CD4-positive, alpha-beta T cell treated with Interleukin-15 for 1 hour (primary cell): ENCODE data around the gene AHDC1.
A peak's percentile ranks its signal among the peaks of the same experiment; 100 is the strongest.

Experiments
- DNase-seq: peaks from one replicate; pipeline ENCODE4 v3.0.0-alpha.2; 2020

AHDC1 gene

DNA sequence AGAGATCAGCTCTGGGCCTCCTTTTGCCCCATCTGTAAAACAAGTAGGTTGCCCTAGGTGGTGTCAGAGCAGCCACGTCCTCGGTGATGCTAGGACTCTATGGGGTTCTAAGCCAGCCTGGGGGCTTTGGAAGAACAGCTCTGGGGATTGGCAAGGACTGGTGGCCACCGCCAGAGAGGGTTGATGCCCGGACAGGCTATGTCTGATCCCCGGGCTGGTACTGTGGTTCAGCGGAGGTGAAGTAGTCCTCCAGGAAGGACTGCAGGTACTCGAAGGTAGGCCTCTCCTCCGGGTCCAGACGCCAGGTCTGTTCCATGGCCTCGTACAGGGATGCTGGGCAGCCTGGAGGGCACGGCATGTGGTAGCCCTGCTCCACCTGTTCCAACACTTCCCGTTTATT lies 8.8 kb upstream of the AHDC1 start:
- no peak for DNase-seq

GRCh38 chr1:27611450-27611849 lies 7.5 kb upstream of the AHDC1 start:
- DNase-seq: no peak

DNA sequence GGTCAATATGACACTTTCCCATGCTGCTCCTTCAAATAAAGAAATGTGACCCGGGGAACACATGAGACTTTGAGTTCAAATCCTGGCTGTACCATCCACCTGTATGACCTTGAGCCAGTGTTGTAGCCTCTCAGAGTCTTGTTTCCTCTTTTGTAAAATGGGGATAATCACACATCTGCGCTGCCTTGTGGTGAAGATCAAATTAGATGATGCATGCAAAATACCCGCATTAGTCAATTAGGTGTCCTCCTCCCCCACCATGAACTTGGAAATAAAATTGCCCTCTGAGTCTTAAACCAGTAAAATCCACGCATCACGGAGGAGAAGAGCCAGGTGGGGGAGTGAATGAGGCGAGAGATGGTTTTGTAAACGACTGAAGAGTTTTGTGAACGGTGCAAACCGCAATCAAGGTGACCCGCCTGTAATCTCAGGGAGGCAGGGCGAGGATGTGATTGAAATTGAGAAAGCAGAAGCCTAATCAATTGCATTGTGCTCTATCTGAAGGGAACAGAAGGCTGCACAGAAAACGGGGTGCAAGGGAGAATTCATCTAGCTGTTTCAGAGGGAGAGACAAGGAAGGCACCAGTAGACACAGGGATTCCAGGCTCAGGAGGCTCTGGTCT lies 5.8 kb upstream of the AHDC1 start:
- DNase-seq: no peak

DNA sequence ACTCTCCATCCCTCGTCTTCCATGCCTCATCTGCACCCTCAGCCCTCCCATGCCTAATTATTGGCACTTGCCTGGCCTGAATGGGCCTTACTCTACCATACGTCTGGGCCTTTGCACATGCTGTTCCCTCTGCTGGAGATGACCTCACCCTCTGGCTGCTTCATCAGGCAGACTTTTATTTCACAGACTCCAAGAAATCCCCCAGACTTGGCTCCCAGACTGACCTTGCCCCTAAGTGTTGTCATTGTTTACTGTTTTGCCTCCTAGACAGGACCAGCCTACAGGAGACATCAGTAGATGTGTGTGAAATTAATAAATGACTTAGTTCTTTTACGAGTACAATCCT lies 5.2 kb upstream of the AHDC1 start:
- DNase-seq: no peak

DNA sequence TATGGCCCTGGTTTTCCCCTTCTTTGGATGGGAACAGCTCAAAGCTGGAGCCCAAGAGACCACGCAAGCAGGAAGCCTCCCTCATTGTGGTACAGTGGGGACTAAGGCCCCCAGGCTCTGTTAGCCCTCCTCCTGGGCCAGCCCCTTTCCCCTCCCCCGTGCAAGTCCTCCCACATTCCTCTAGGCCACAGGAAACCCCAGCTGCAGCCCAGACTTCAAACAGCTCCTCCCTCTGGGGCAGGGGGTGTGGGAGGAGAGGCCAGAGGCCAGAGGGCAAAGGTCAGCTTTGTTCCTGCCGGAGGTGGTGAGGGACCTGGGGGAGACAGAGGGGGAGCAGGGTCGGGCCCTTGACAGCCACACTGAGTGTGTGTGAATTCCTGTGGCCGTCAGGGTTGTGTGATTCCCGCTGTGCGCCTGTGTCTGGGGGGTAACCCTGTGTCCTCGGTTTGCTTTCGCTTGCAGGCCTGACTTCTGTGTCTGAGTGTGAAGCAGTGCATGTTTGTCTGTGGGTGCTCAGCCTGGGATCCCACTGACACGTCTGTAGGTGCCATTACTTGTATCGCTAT lies 3.4 kb upstream of the AHDC1 start:
- no peak for DNase-seq

GRCh38 chr1:27606708-27607238 lies 2.8 kb upstream of the AHDC1 start:
- DNase-seq: no peak

GRCh38 chr1:27605796-27606707 lies 2.1 kb upstream of the AHDC1 start:
- peak; percentile 69 for DNase-seq

- no peak for DNase-seq
These were observed 1.4 kb upstream of the AHDC1 start for GRCh38 chr1:27605300-27605766.

- no peak for DNase-seq
These were observed 795 bp upstream of the AHDC1 start for GRCh38 chr1:27604579-27605299.

GRCh38 chr1:27603309-27603680 lies 649 bp downstream of the AHDC1 start:
- no peak for DNase-seq

DNA sequence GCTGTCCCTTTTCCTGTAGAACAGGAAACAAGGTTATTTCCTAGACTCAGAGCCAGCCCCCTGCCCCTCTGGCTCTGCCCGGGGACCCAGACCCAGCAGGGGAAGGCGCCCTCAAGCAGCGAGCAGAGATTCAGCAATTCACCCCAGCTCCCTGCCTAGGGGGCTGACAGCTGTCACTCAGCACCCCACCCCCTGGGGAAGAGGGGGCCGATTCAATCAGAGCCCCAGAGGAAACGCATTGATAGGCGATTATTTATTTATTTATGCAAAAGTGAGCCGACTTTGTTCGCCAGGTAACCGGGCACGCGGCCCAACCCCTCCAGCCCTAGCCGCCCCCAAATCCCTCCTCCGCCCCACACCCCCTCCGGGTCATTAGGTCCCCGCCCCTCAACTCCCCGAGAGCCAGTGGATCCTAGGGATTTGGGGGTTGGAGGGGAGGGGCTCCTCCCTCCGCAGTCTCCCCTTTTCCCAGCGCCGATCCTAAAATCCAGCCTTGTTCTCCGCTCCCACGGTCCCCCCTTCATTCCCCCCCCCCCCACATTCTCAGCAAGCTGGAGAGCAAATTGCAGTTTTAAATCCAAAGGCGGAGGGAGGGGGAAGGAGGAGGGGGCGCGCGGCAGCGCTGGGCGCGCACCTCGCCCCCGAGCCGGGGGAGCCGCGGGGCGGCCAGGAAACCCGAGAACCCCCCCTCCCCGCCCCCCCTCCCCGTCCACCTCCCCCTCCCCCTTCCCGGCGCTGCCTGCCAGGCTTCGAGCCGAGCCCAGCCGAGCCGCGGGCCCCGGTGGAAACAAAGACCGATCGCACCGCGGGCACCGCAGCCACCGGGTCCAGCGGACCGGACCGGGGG lies 1.3 kb downstream of the AHDC1 start:
- DNase-seq: no peak

GRCh38 chr1:27601771-27602461 lies 2.0 kb downstream of the AHDC1 start:
- no peak for DNase-seq

- DNase-seq: no peak
These were observed 2.6 kb downstream of the AHDC1 start for GRCh38 chr1:27601321-27601770.

- no peak for DNase-seq
These were observed 3.3 kb downstream of the AHDC1 start for GRCh38 chr1:27600498-27601175.

DNA sequence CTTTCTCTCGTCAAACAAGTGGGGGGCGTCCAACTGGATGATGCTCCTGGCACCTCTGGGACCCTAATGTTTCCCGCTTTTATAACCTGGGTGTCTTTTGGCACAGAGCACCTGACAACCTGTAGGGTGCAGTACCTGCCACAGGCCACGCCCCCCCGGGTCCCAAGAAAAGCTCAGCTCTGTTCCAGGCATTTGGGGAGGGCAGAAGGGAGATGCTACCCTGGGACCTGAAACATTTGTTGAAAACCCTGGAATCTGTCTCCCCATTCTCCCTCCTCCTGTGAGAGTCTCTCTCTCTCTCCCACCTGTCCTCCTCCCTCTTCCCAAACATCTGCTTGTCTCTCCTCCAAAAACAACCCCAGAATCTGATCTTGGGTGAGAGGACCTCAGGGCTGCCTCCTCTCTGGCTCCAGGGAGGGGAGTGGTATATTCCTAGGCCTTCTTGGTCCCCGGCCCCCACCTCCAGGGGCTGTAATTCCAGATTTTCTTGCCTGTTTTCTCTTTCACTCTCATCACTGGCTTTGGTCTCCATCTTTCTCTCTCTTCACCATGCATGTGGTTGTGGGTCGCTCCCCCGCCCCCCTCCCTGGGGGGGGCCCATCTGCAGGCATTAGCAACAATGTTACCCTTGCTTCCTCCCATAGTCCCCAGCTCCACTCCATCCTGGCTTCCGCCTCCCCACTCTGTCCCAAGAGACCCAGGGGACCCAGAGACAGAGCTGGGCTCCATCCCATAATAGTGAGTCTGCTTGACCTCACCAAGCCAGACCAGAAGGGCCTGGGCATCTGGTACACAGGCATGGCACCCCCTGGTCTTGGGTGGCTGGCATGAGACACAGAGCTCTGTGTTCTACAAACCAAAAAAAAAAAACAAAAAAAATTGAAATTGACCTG lies 4.1 kb downstream of the AHDC1 start:
- DNase-seq: no peak

- no peak for DNase-seq
These were observed 4.9 kb downstream of the AHDC1 start for GRCh38 chr1:27598902-27599528.

DNA sequence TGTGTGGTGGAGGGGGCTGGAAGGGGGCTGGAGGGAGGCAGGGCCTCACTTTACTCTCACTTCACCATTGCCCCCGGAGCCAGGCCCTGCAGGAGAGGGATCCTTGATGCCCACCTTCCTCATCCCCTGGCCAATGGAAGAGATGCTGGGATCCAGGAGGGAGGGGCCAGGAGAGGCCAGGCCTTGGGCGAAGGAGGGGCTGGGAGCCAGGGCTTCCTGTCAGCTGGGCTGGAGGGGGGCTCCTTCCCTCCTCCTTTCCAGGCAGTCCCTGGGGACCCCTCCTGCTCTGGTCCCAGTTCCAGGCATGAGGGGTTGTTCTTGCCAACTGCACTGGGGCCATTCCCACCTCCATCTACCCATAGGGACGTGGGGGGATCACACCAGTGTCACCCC lies 5.7 kb downstream of the AHDC1 start:
- DNase-seq: no peak

- DNase-seq: no peak
These were observed 6.2 kb downstream of the AHDC1 start for GRCh38 chr1:27597516-27598294.

GRCh38 chr1:27596986-27597385 lies 7.0 kb downstream of the AHDC1 start:
- DNase-seq: no peak
